PC-9 (cell line): Measurements from ENCODE around the gene PRSS21.

ENCODE experiments used
- EZH2 ChIP-seq: fragments of 200-600 bp; sonication (generic); IDR thresholded peaks from 2 replicates; pipeline ENCODE4 v1.8.0; 2017; ENCODE audit warnings: antibody characterized with exemption, low read depth
- TF ChIP-seq, protein P1 (sequence below): fragments of 200-600 bp; sonication (generic); conservative IDR thresholded peaks from 2 replicates; pipeline ENCODE4 v1.6.1; 2017; ENCODE audit warnings: mixed run types, antibody characterized with exemption, mild to moderate bottlenecking, moderate library complexity

DNA sequence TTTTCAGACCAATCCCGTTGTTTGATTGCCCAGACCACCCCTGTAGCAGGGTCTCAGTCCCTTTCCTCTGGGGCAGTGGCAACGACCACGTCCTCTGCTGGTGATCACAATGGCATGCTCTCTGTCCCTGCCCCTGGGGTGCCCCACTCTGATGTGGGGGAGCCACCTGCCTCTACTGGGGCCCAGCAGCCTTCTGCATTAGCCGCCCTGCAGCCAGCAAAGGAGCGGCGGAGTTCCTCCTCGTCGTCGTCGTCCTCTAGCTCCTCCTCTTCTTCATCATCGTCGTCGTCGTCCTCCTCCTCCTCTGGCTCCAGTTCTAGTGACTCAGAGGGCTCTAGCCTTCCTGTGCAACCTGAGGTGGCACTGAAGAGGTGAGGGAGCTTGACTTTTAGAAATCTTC is 49.1 kb upstream of the PRSS21 start:
- TF ChIP-seq, protein P1, sequence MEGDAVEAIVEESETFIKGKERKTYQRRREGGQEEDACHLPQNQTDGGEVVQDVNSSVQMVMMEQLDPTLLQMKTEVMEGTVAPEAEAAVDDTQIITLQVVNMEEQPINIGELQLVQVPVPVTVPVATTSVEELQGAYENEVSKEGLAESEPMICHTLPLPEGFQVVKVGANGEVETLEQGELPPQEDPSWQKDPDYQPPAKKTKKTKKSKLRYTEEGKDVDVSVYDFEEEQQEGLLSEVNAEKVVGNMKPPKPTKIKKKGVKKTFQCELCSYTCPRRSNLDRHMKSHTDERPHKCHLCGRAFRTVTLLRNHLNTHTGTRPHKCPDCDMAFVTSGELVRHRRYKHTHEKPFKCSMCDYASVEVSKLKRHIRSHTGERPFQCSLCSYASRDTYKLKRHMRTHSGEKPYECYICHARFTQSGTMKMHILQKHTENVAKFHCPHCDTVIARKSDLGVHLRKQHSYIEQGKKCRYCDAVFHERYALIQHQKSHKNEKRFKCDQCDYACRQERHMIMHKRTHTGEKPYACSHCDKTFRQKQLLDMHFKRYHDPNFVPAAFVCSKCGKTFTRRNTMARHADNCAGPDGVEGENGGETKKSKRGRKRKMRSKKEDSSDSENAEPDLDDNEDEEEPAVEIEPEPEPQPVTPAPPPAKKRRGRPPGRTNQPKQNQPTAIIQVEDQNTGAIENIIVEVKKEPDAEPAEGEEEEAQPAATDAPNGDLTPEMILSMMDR, result no peak
- no peak for TF ChIP-seq EZH2
